ENCODE measurements around the gene GJA10. TPM values are rescaled to one million over a fixed set of nuclear protein-coding genes. Genes with fewer than 3 reads are reported as not detected.

The GJA10 gene
- total RNA-seq, 3 donors from 2014 or later, result not detected

DNA sequence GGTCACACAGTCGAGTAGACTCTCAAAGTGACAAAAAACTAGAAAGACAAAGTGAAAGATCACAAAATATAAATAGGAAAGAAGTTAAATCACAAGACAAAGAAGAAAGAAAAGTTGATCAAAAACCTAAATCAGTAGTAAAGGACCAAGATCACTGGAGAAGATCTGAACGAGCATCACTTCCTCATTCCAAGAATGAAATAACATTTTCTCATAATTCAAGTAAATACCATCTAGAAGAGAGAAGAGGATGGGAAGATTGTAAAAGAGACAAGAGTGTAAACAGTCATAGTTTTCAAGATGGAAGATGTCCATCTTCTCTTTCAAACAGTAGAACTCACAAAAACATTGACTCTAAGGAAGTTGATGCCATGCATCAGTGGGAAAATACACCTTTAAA, 31.6 kb upstream of the GJA10 start:
- H3K36me3 ChIP-seq (ENCODE audit: low read depth), result no peaks in the 10 kb centered on the region
- ATAC-seq (no peak), DNase-seq (no peak)
- no peaks in the 10 kb centered on the region for H3K4me1 ChIP-seq (ENCODE audit: low read depth)
- H3K4me3 ChIP-seq, result no peak overlapping the region
- no peaks in the 10 kb centered on the region for H3K9me3 ChIP-seq
- intact Hi-C loops (cut with DNase I, micrococcal nuclease), result no loop called here
- TF ChIP-seq, protein P1, sequence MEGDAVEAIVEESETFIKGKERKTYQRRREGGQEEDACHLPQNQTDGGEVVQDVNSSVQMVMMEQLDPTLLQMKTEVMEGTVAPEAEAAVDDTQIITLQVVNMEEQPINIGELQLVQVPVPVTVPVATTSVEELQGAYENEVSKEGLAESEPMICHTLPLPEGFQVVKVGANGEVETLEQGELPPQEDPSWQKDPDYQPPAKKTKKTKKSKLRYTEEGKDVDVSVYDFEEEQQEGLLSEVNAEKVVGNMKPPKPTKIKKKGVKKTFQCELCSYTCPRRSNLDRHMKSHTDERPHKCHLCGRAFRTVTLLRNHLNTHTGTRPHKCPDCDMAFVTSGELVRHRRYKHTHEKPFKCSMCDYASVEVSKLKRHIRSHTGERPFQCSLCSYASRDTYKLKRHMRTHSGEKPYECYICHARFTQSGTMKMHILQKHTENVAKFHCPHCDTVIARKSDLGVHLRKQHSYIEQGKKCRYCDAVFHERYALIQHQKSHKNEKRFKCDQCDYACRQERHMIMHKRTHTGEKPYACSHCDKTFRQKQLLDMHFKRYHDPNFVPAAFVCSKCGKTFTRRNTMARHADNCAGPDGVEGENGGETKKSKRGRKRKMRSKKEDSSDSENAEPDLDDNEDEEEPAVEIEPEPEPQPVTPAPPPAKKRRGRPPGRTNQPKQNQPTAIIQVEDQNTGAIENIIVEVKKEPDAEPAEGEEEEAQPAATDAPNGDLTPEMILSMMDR (IDR thresholded peaks at IDR 0.05), result no peak

DNA sequence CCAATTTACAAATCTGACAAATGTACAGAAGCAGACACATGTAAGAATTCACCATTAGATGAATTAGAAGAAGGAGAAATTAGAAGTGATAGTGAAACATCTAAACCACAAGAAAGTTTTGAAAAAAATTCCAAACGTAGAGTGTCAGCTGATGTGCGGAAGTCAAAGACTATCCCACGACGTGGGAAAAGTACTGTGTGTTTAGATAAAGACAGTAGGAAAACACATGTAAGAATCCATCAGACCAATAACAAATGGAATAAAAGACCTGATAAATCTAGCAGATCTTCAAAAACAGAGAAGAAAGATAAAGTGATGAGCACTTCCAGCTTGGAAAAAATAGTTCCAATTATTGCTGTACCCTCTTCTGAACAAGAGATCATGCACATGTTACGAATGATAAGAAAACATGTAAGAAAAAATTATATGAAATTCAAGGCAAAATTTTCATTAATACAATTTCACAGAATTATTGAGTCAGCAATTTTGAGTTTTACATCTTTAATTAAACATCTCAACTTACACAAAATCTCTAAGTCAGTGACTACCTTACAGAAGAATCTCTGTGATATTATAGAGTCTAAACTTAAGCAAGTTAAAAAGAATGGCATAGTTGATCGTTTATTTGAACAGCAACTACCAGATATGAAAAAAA, 28.1 kb upstream of the GJA10 start:
- Histone ChIP-seq H3K36me3 (ENCODE audit: low read depth) (no peaks in the 10 kb centered on the region), H3K4me3 (no peak overlapping the region), H3K9me3 (no peaks in the 10 kb centered on the region), H3K4me1 (ENCODE audit: low read depth) (no peaks in the 10 kb centered on the region)
- no peak for ATAC-seq
- intact Hi-C loops (cut with DNase I, micrococcal nuclease), result no loop called here
- TF ChIP-seq, protein P1 (IDR thresholded peaks at IDR 0.05), result no peak
- DNase-seq, result no peak

GRCh38 chr6:89873721-89874120, 20.5 kb upstream of the GJA10 start:
- no peak for ATAC-seq
- TF ChIP-seq, protein P1 (IDR thresholded peaks at IDR 0.05), result no peak
- Histone ChIP-seq H3K36me3 (ENCODE audit: low read depth) (no peaks in the 10 kb centered on the region), H3K9me3 (no peaks in the 10 kb centered on the region), H3K4me3 (no peak overlapping the region), H3K4me1 (ENCODE audit: low read depth) (no peaks in the 10 kb centered on the region)
- intact Hi-C loops (cut with DNase I, micrococcal nuclease), result no loop called here
- no peak for DNase-seq

GRCh38 chr6:89874438-89874837, 19.8 kb upstream of the GJA10 start:
- no peaks in the 10 kb centered on the region for H3K4me1 ChIP-seq (ENCODE audit: low read depth)
- intact Hi-C loops (cut with DNase I, micrococcal nuclease), result no loop called here
- no peak overlapping the region for H3K4me3 ChIP-seq
- H3K9me3 ChIP-seq, result no peaks in the 10 kb centered on the region
- TF ChIP-seq, protein P1 (IDR thresholded peaks at IDR 0.05), result no peak
- no peaks in the 10 kb centered on the region for H3K36me3 ChIP-seq (ENCODE audit: low read depth)
- ATAC-seq (peak; percentile 81), DNase-seq (peak in 1 of 3 donors; percentile 24)

DNA sequence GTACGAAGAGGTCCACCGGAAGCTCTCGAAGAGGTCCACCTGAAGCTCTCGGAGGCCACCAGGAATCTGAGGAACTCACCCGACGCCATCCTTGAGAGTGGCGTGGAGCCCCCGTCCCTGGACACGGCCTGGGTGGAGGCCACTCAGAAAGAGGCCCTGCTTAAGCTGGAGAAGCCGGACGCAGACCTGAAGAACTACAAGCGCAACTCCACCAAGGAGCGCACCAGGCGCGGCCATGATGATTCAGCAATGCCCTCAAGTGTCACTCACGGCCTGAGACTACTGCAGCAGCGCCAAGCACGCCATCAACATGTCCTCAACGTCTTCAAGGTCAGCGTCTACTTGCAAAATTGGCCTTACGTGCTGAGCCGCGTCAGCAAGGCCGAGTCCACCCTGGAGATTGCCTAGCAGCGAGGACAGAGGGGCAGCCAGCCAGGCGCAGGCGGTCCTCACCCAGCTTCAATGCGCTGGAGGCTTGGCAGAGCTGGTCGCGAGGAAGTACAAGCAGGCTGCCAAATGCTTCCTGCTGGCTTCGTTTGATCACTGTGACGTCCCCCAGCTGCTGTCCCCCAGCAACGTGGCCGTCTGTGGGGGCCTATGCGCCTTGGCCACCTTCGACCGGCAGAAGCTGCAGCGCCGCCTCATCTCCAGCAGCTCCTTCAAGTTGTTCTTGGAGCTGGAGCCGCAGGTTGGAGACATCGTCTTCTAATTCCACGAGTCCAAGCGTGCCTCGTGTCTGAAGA, 7.7 kb upstream of the GJA10 start:
- H3K9me3 ChIP-seq, result no peaks in the 10 kb centered on the region
- ATAC-seq (no peak), DNase-seq (no peak)
- no peaks in the 10 kb centered on the region for H3K36me3 ChIP-seq (ENCODE audit: low read depth)
- intact Hi-C loops (cut with DNase I, micrococcal nuclease), result no loop called here
- H3K4me3 ChIP-seq, result no peak overlapping the region
- TF ChIP-seq, protein P1 (IDR thresholded peaks at IDR 0.05), result no peak
- H3K4me1 ChIP-seq (ENCODE audit: low read depth), result no peaks in the 10 kb centered on the region

Data from mucosa of descending colon (tissue), 3 donors.